ENCODE results near the gene CLUH.

- TF ChIP-seq CTCF (IDR thresholded peaks at IDR 0.05; ENCODE audit: low read depth, low read length) (no peak), POLR2A (IDR thresholded peaks at IDR 0.05; ENCODE audit: extremely low read depth, insufficient read length) (no peak), MYC (IDR thresholded peaks at IDR 0.05; ENCODE audit: low read depth, low read length) (no peak)
Measured at GRCh38 chr17:2647957-2648356, 63.6 kb downstream of the CLUH start.

All from NB4 (cell line).